GM19372 (cell line): Measurements from ENCODE around the gene PTPN2.
"Not testable (repeated sequence)": the region's sequence is repeated elsewhere in the genome, so short reads cannot be mapped to it uniquely, and the experiment has no call there.

Source experiments
- ATAC-seq: cut with Tn5 transposase; IDR thresholded peaks from one replicate; pipeline ENCODE4 v1.9.1; 2021; ENCODE audit warnings: mild to moderate bottlenecking, low read depth, moderate library complexity; ENCODE audit not compliant: unreplicated experiment

Gene PTPN2

GRCh38 chr18:12883684-12884405 lies at the start of gene PTPN2:
Gene PTPN2, minus strand, starts transcription at chr18:12884237. Its CDS starts 96 bp downstream, at chr18:12884141.
- peak; percentile 68 for ATAC-seq

- ATAC-seq: no peak
Observed at GRCh38 chr18:12933327-12933726, 49.3 kb upstream of the PTPN2 start.

GRCh38 chr18:12930908-12931307 lies 46.9 kb upstream of the PTPN2 start:
- ATAC-seq: no peak

GRCh38 chr18:12930376-12930775 lies 46.3 kb upstream of the PTPN2 start:
- no peak for ATAC-seq

GRCh38 chr18:12929477-12930083 lies 45.5 kb upstream of the PTPN2 start:
- no peak for ATAC-seq

- ATAC-seq: no peak
Observed at GRCh38 chr18:12928641-12929040, 44.6 kb upstream of the PTPN2 start.

GRCh38 chr18:12928206-12928605 lies 44.2 kb upstream of the PTPN2 start:
- no peak for ATAC-seq

- no peak for ATAC-seq
Observed at GRCh38 chr18:12924616-12925015, 40.6 kb upstream of the PTPN2 start.

- ATAC-seq: no peak
Observed at GRCh38 chr18:12922266-12922665, 38.2 kb upstream of the PTPN2 start.

GRCh38 chr18:12921178-12921577 lies 37.1 kb upstream of the PTPN2 start:
- no peak for ATAC-seq

- ATAC-seq: no peak
Observed at GRCh38 chr18:12911929-12912703, 28.1 kb upstream of the PTPN2 start.

- no peak for ATAC-seq
Observed at GRCh38 chr18:12911025-12911928, 27.2 kb upstream of the PTPN2 start.

- no peak for ATAC-seq
Observed at GRCh38 chr18:12908706-12909105, 24.7 kb upstream of the PTPN2 start.

- ATAC-seq: no peak
Observed at GRCh38 chr18:12907258-12907925, 23.4 kb upstream of the PTPN2 start.

- no peak for ATAC-seq
Observed at GRCh38 chr18:12906773-12907172, 22.7 kb upstream of the PTPN2 start.

GRCh38 chr18:12906119-12906518 lies 22.1 kb upstream of the PTPN2 start:
- no peak for ATAC-seq

- ATAC-seq: no peak
Observed at GRCh38 chr18:12904012-12904516, 20.0 kb upstream of the PTPN2 start.

GRCh38 chr18:12901208-12901607 lies 17.2 kb upstream of the PTPN2 start:
- ATAC-seq: not testable (repeated sequence)

GRCh38 chr18:12896784-12897333 lies 12.8 kb upstream of the PTPN2 start:
- ATAC-seq: not testable (repeated sequence)
